Measurements from ENCODE around the gene RANBP17. TPM values are rescaled to one million over a fixed set of nuclear protein-coding genes. Genes with fewer than 3 reads are reported as not detected.

RANBP17 gene
- polyA plus RNA-seq, 1 of the 3 experiments (the other 2 are of a cell fraction) = 6.0 TPM

DNA sequence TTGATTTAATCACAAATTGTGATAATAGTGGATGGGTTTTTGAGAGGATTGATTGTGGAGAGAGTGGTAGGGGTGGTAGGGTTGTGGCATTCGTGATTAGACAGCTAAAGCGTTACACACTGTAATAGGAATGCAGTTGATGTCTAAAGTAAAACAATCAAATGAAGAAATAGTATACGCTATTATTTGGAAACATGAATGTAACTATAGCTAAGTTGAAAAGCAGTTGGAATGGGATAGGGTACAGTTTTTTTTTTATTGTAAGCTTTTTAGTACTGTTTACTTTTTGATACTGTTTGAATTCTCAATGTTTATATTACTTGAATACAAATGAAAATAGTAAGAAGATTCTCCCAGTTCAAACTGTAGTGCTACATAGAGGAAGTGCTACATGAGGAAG is 51.8 kb downstream of the RANBP17 start:
- Histone ChIP-seq H3K36me3 (replicated peaks in 1 of 2; ENCODE audit: control insufficient read depth in 1 of 2, insufficient read depth in 2 of 2, low read length in 1 of 2) (peaks cover 17 to 23% of the 10 kb centered on the region in 2 experiments), H3K79me2 (ENCODE audit: insufficient read depth) (no peaks in the 10 kb centered on the region), H3F3A (replicated peaks; ENCODE audit: insufficient read depth) (no peaks in the 10 kb centered on the region), H3K4me1 (ENCODE audit: control insufficient read depth in 1 of 2, insufficient read depth in 2 of 2, low read depth in 1 of 2, low read length in 1 of 2) (no peaks in the 10 kb centered on the region), H3K9me2 (no peaks in the 10 kb centered on the region), H3K4me3 (ENCODE audit: low read depth in 2 of 2, low read length in 1 of 2) (no peak overlapping the region), H4K20me1 (ENCODE audit: insufficient read depth) (no peaks in the 10 kb centered on the region), H3K9ac (no peak overlapping the region), H3K9me3 (no peaks in the 10 kb centered on the region), H3K4me2 (no peak overlapping the region), H3K27ac (ENCODE audit: low read depth in 2 of 2, low read length in 1 of 2) (no peak overlapping the region), H3K27me3 (ENCODE audit: insufficient read depth) (no peaks in the 10 kb centered on the region), H2AFZ (ENCODE audit: low read depth) (no peak overlapping the region)
- DNase-seq = no peak
- POLR2A ChIA-PET = interaction anchor here (0.8 kb wide), 1 partner anchor 10 kb away, joined by 3 read pairs; no protein-coding TSS in a partner anchor
- TF ChIP-seq FOXJ3 (CRISPR knock-in tag; IDR thresholded peaks at IDR 0.05) = no peak
- TF ChIP-seq GATA2 (CRISPR knock-in tag; IDR thresholded peaks at IDR 0.05) = no peak
- no peak for TF ChIP-seq NRF1 (IDR thresholded peaks at IDR 0.05; ENCODE audit: low read depth, low read length)
- TF ChIP-seq RFX5 (IDR thresholded peaks at IDR 0.05; ENCODE audit: low read length) = no peak
- no peak for TF ChIP-seq MXI1 (IDR thresholded peaks at IDR 0.05; ENCODE audit: low read depth, low read length)
- no peak for TF ChIP-seq YY1 (IDR thresholded peaks at IDR 0.05; ENCODE audit: low read depth)
- TF ChIP-seq SMC3 (IDR thresholded peaks at IDR 0.05; ENCODE audit: low read depth, low read length) = no peak
- TF ChIP-seq MAX (IDR thresholded peaks at IDR 0.05; ENCODE audit: low read depth) = no peak
- no peak for TF ChIP-seq JUND (IDR thresholded peaks at IDR 0.05)
- TF ChIP-seq RCOR1 (IDR thresholded peaks at IDR 0.05; ENCODE audit: low read length) = no peak
- WGBS (ENCODE audit: low lambda C conversion rate) = 92% methylated on average over 3 of the region's 3 CpGs
- CTCF ChIA-PET = interaction anchor here (1.0 kb wide), 1 partner anchor 17 kb away, joined by 3 read pairs; no protein-coding TSS in a partner anchor

DNA sequence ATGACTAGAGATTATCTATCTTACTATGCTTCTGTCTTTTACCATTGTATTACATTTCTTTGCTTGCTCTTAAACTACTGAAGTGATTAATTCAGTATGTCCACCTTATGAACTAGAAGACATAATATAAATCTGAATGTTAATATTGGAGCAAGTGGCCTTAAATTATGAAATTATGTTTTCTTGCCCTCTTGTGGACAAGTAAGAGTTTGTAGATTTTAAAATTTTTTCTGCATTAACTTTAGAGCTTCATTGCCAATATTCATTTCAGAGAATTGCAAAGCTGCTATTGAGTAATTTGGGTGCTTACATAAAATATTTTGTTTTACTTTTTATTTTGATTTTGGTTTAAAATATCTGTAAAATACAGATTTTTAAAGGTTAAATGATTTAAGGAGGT is 55.3 kb downstream of the RANBP17 start:
- Histone ChIP-seq H3K9me2 (no peaks in the 10 kb centered on the region), H3K4me3 (ENCODE audit: low read depth in 2 of 2, low read length in 1 of 2) (no peak overlapping the region), H3K4me2 (no peak overlapping the region), H3K27me3 (ENCODE audit: insufficient read depth) (no peaks in the 10 kb centered on the region), H3F3A (replicated peaks; ENCODE audit: insufficient read depth) (no peaks in the 10 kb centered on the region), H3K9me3 (no peaks in the 10 kb centered on the region), H3K27ac (ENCODE audit: low read depth in 2 of 2, low read length in 1 of 2) (no peak overlapping the region), H2AFZ (ENCODE audit: low read depth) (no peak overlapping the region), H4K20me1 (ENCODE audit: insufficient read depth) (no peaks in the 10 kb centered on the region), H3K79me2 (ENCODE audit: insufficient read depth) (no peaks in the 10 kb centered on the region), H3K4me1 (ENCODE audit: control insufficient read depth in 1 of 2, insufficient read depth in 2 of 2, low read depth in 1 of 2, low read length in 1 of 2) (no peaks in the 10 kb centered on the region), H3K9ac (no peak overlapping the region), H3K36me3 (replicated peaks in 1 of 2; ENCODE audit: control insufficient read depth in 1 of 2, insufficient read depth in 2 of 2, low read length in 1 of 2) (peaks cover 0 to 2% of the 10 kb centered on the region in 2 experiments)
- POLR2A ChIA-PET = no interaction called here
- TF ChIP-seq PBX3 (IDR thresholded peaks at IDR 0.05) (no peak), TEAD4 (IDR thresholded peaks at IDR 0.05; ENCODE audit: borderline replicate concordance, insufficient read depth) (no peak), FOXM1 (IDR thresholded peaks at IDR 0.05; ENCODE audit: low read depth) (no peak), YY1 (IDR thresholded peaks at IDR 0.05; ENCODE audit: low read depth) (no peak), MEF2A (IDR thresholded peaks at IDR 0.05; ENCODE audit: borderline replicate concordance, low read depth) (no peak), NRF1 (IDR thresholded peaks at IDR 0.05; ENCODE audit: low read depth, low read length) (no peak), RAD21 (IDR thresholded peaks at IDR 0.05; ENCODE audit: low read length) (peak; percentile 29; the same call in 1 of the 2 replicates), USF1 (IDR thresholded peaks at IDR 0.05; ENCODE audit: borderline replicate concordance, low read depth) (no peak), CTCF (IDR thresholded peaks at IDR 0.05) (peak; percentile 55), SIN3A (IDR thresholded peaks at IDR 0.05; ENCODE audit: borderline replicate concordance, low read depth, low read length) (no peak), EZH2phosphoT487 (IDR thresholded peaks at IDR 0.05; ENCODE audit: borderline replicate concordance, low read depth) (no peak), POLR2AphosphoS5 (IDR thresholded peaks at IDR 0.05; ENCODE audit: low read depth, low read length) (no peak), NFIC (IDR thresholded peaks at IDR 0.05; ENCODE audit: borderline replicate concordance) (no peak), FOXJ3 (CRISPR knock-in tag; IDR thresholded peaks at IDR 0.05) (no peak)
- TF ChIP-seq, protein P1, sequence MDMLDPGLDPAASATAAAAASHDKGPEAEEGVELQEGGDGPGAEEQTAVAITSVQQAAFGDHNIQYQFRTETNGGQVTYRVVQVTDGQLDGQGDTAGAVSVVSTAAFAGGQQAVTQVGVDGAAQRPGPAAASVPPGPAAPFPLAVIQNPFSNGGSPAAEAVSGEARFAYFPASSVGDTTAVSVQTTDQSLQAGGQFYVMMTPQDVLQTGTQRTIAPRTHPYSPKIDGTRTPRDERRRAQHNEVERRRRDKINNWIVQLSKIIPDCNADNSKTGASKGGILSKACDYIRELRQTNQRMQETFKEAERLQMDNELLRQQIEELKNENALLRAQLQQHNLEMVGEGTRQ (IDR thresholded peaks at IDR 0.05; ENCODE audit: borderline replicate concordance, low read depth, low read length) = no peak
- CTCF ChIA-PET = interaction anchor here (0.9 to 2.0 kb wide), 4 partner anchors 10 to 425 kb away, joined by 3 to 6 read pairs (median 4); no protein-coding TSS in a partner anchor
- no peak for DNase-seq

Data from SK-N-SH (cell line).